ENCODE measurements around the gene NMRK2. TPM values are rescaled to one million over a fixed set of nuclear protein-coding genes. Genes with fewer than 3 reads are reported as not detected.

Gene NMRK2, protein sequence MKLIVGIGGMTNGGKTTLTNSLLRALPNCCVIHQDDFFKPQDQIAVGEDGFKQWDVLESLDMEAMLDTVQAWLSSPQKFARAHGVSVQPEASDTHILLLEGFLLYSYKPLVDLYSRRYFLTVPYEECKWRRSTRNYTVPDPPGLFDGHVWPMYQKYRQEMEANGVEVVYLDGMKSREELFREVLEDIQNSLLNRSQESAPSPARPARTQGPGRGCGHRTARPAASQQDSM
- 0.60 TPM for polyA plus RNA-seq (2013, experiment 1 of 2)
- polyA plus RNA-seq (2013, experiment 2 of 2) = 0.72 TPM

DNA sequence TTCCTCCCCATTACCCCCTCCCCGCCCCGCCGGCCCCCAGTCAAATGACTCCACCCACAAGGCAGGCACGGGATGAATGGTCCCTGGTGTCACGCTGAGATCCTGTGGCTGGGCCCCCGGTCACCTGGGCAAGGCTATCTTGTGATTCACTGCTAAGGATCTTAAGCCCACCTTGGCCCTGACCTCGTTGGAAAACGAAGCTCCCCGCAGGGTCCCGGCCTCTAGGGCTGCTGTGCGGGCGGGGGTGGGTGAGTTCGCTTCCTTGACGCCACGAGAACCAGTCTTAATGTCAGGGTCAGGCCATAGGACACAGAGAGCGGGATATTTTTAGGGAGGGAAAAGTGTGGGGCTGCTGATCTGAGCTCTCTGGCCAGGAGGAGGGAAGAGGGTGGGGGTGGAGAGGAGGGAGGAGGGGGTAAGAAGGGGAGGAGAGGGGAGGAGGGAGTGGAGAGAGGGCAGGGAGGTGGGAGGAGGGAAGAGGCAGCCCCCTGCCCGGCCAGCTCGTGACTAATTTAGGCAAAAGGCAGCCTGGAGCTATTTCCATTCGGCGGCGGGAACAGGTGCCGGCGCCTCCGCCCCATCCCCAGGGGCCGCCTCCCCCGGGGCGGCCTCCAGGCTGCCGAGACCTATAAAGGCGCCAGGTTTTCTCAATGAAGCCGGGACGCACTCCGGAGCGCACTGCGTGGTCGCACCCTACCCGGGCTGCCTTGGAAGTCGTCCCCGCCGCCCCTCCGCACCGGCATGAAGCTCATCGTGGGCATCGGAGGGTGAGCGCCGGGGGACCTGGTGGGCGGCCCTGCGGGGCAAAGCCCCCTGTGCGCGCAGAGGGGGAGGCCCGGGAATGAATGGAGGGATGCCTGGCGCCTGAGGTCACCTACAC lies at the start of gene NMRK2:
NMRK2 (plus strand) TSS at position 139 of the 880 bp plus-strand sequence; CDS start at position 742, 603 bp downstream.
- Histone ChIP-seq H3K27me3 (ENCODE audit: control insufficient read depth in 3 of 3, insufficient read depth in 3 of 3, low read depth in 1 of 3, low read length in 3 of 3) (peaks cover 2 to 15% (median 11%) of the 10 kb centered on the region in 3 experiments), H3K27ac (replicated peaks; ENCODE audit: low read length) (no peak within 1 kb of the TSS), H3K9me3 (replicated peaks in 1 of 2; ENCODE audit: control insufficient read depth in 2 of 2, insufficient read depth in 1 of 2, low read depth in 1 of 2, low read length in 2 of 2) (no peaks in the 10 kb centered on the region), H3K9ac (ENCODE audit: low read depth, low read length, poor library complexity) (peak within 1 kb of the TSS; percentile 44), H3K18ac (ENCODE audit: low read length) (peak within 1 kb of the TSS; percentile 78), H3K36me3 (replicated peaks in 1 of 2; ENCODE audit: control insufficient read depth in 2 of 2, insufficient read depth in 2 of 2, low read length in 2 of 2) (no peaks in the 10 kb centered on the region), H2BK12ac (ENCODE audit: low read length) (no peak within 1 kb of the TSS), H2AK5ac (ENCODE audit: low read depth, low read length) (peak within 1 kb of the TSS; percentile 21), H3K23ac (ENCODE audit: low read depth, low read length, poor library complexity) (peak within 1 kb of the TSS; percentile 55), H4K91ac (ENCODE audit: low read depth, low read length, poor library complexity) (no peak within 1 kb of the TSS), H2BK5ac (ENCODE audit: low read length) (no peak within 1 kb of the TSS), H4K8ac (ENCODE audit: low read depth, low read length) (no peak within 1 kb of the TSS), H3K14ac (ENCODE audit: low read length) (no peak within 1 kb of the TSS), H3K4me1 (ENCODE audit: control insufficient read depth in 2 of 2, insufficient read depth in 1 of 2, low read depth in 1 of 2, low read length in 2 of 2) (peaks cover 3 to 8% of the 10 kb centered on the region in 2 donors), H3K79me1 (ENCODE audit: low read depth, low read length) (peaks cover 2% of the 10 kb centered on the region), H3K4me2 (ENCODE audit: insufficient read depth, low read length, poor library complexity, severe bottlenecking) (peak within 1 kb of the TSS; percentile 69), H3K4me3 (ENCODE audit: low read length in 2 of 2) (peak within 1 kb of the TSS; percentile 8 to 64), H2AFZ (ENCODE audit: low read length) (peak within 1 kb of the TSS; percentile 79), H2BK15ac (ENCODE audit: low read length) (peak within 1 kb of the TSS; percentile 67), H2BK120ac (ENCODE audit: low read depth, low read length) (no peak within 1 kb of the TSS), H3K4ac (ENCODE audit: low read length) (no peak within 1 kb of the TSS)
- WGBS, 2 donors (ENCODE audit: extremely low coverage in 2 of 2, insufficient read length in 2 of 2, insufficient replicate concordance in 1 of 2) = no CpG with 5 or more reads among the region's 51 CpGs
- DNase-seq (ENCODE audit: low spot score) = peak; percentile 15

DNA sequence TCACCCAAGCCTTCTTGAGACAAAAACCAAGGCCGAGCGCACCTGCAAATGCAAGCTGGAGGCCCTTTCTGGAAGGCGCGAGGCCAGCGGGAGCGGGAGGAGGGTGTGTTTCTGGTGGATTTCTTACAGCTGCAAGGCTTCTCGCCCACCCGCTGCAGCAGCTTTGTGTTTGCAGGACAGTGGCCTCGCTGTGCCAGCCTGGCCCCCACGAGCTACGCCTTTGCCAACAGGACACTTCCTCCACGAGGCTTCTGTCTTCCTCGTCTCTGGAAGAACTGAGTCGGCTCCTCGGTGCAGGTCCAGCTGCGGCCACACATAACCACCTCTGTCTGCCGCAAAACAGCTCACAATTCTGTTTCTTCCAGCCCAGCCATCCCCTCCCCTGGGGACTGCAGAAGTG lies 42.3 kb upstream of the NMRK2 start:
- H2AFZ ChIP-seq (ENCODE audit: low read length) = no peak overlapping the region
- no peak overlapping the region for H2BK12ac ChIP-seq (ENCODE audit: low read length)
- H2BK120ac ChIP-seq (ENCODE audit: low read depth, low read length) = no peak overlapping the region
- H3K23ac ChIP-seq (ENCODE audit: low read depth, low read length, poor library complexity) = no peak overlapping the region
- H3K14ac ChIP-seq (ENCODE audit: low read length) = no peak overlapping the region
- no peaks in the 10 kb centered on the region for H3K79me1 ChIP-seq (ENCODE audit: low read depth, low read length)
- no peak overlapping the region for H3K4ac ChIP-seq (ENCODE audit: low read length)
- H4K91ac ChIP-seq (ENCODE audit: low read depth, low read length, poor library complexity) = no peak overlapping the region
- H3K36me3 ChIP-seq (replicated peaks in 1 of 2; ENCODE audit: control insufficient read depth in 2 of 2, insufficient read depth in 2 of 2, low read length in 2 of 2) = peaks cover 2 to 8% of the 10 kb centered on the region in 2 donors
- no peak overlapping the region for H2AK5ac ChIP-seq (ENCODE audit: low read depth, low read length)
- no peak overlapping the region for H3K4me2 ChIP-seq (ENCODE audit: insufficient read depth, low read length, poor library complexity, severe bottlenecking)
- no CpG with 5 or more reads among the region's 17 CpGs for WGBS, 2 donors (ENCODE audit: extremely low coverage in 2 of 2, insufficient read length in 2 of 2, insufficient replicate concordance in 1 of 2)
- H3K27ac ChIP-seq (replicated peaks; ENCODE audit: low read length) = no peak overlapping the region
- H3K9ac ChIP-seq (ENCODE audit: low read depth, low read length, poor library complexity) = no peak overlapping the region
- H3K27me3 ChIP-seq (ENCODE audit: control insufficient read depth in 3 of 3, insufficient read depth in 3 of 3, low read depth in 1 of 3, low read length in 3 of 3) = no peaks in the 10 kb centered on the region
- no peak for DNase-seq (ENCODE audit: low spot score)
- H3K4me1 ChIP-seq (ENCODE audit: control insufficient read depth in 2 of 2, insufficient read depth in 1 of 2, low read depth in 1 of 2, low read length in 2 of 2) = no peaks in the 10 kb centered on the region
- H2BK15ac ChIP-seq (ENCODE audit: low read length) = no peak overlapping the region
- H3K18ac ChIP-seq (ENCODE audit: low read length) = peak overlapping the region; percentile 59
- no peak overlapping the region for H3K4me3 ChIP-seq (ENCODE audit: low read length in 2 of 2)
- no peak overlapping the region for H4K8ac ChIP-seq (ENCODE audit: low read depth, low read length)
- no peaks in the 10 kb centered on the region for H3K9me3 ChIP-seq (replicated peaks in 1 of 2; ENCODE audit: control insufficient read depth in 2 of 2, insufficient read depth in 1 of 2, low read depth in 1 of 2, low read length in 2 of 2)
- H2BK5ac ChIP-seq (ENCODE audit: low read length) = no peak overlapping the region

DNA sequence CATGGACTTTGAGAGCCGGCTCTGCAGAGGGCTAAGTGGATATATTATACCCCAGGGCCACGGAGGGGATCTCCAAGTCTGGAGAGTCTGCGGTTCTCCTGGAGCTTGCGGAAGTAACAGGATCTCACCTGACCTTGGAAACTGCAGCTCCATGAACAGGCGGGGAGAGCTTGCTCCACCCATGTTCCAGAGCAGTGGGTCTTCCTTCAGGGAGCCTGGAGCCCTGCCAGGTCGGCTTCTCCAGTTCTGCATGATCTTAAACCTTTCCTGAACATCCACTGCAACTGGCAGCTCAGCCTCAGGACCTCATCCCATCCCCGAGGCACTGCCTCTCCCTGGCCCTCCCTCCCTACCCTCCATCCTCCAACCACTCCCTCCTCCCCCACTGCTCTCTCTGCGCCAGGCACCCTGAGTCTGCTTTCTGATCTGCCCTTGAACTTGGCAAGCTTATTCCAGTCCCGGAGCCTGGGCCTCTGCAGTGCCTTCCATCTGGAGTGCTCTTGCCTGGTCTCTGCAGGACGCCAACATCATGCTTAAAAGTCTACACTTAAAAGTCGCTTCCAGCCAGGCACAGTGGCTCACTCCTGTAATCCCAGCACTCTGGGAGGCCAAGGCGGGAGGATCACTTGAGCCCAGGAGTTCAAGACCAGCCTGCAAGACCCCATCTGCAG lies 39.2 kb upstream of the NMRK2 start:
- no peak overlapping the region for H2BK5ac ChIP-seq (ENCODE audit: low read length)
- no peak overlapping the region for H3K9ac ChIP-seq (ENCODE audit: low read depth, low read length, poor library complexity)
- no peak overlapping the region for H3K4me2 ChIP-seq (ENCODE audit: insufficient read depth, low read length, poor library complexity, severe bottlenecking)
- no peaks in the 10 kb centered on the region for H3K4me1 ChIP-seq (ENCODE audit: control insufficient read depth in 2 of 2, insufficient read depth in 1 of 2, low read depth in 1 of 2, low read length in 2 of 2)
- DNase-seq (ENCODE audit: low spot score) = no peak
- H2AFZ ChIP-seq (ENCODE audit: low read length) = no peak overlapping the region
- no CpG with 5 or more reads among the region's 12 CpGs for WGBS, 2 donors (ENCODE audit: extremely low coverage in 2 of 2, insufficient read length in 2 of 2, insufficient replicate concordance in 1 of 2)
- peaks cover 4 to 8% of the 10 kb centered on the region in 2 donors for H3K36me3 ChIP-seq (replicated peaks in 1 of 2; ENCODE audit: control insufficient read depth in 2 of 2, insufficient read depth in 2 of 2, low read length in 2 of 2)
- H2BK15ac ChIP-seq (ENCODE audit: low read length) = no peak overlapping the region
- H3K18ac ChIP-seq (ENCODE audit: low read length) = no peak overlapping the region
- H3K9me3 ChIP-seq (replicated peaks in 1 of 2; ENCODE audit: control insufficient read depth in 2 of 2, insufficient read depth in 1 of 2, low read depth in 1 of 2, low read length in 2 of 2) = peaks cover 5 to 6% of the 10 kb centered on the region in 2 donors
- no peak overlapping the region for H2BK120ac ChIP-seq (ENCODE audit: low read depth, low read length)
- no peak overlapping the region for H3K14ac ChIP-seq (ENCODE audit: low read length)
- H4K91ac ChIP-seq (ENCODE audit: low read depth, low read length, poor library complexity) = no peak overlapping the region
- no peaks in the 10 kb centered on the region for H3K27me3 ChIP-seq (ENCODE audit: control insufficient read depth in 3 of 3, insufficient read depth in 3 of 3, low read depth in 1 of 3, low read length in 3 of 3)
- H3K79me1 ChIP-seq (ENCODE audit: low read depth, low read length) = no peaks in the 10 kb centered on the region
- H3K27ac ChIP-seq (replicated peaks; ENCODE audit: low read length) = no peak overlapping the region
- H3K4me3 ChIP-seq (ENCODE audit: low read length in 2 of 2) = peak overlapping the region in 1 of 2 donors; percentile 62
- H3K4ac ChIP-seq (ENCODE audit: low read length) = no peak overlapping the region
- H3K23ac ChIP-seq (ENCODE audit: low read depth, low read length, poor library complexity) = no peak overlapping the region
- H2AK5ac ChIP-seq (ENCODE audit: low read depth, low read length) = no peak overlapping the region
- H4K8ac ChIP-seq (ENCODE audit: low read depth, low read length) = no peak overlapping the region
- H2BK12ac ChIP-seq (ENCODE audit: low read length) = no peak overlapping the region
